ENCODE data around the gene ROBO4. TPM values are rescaled to one million over a fixed set of nuclear protein-coding genes. Genes with fewer than 3 reads are reported as not detected.

ROBO4 gene
- total RNA-seq, 1 donor from 2014 or later, result 27.6 TPM

- intact Hi-C loops (cut with micrococcal nuclease), result no loop called here
- ATAC-seq, result peak; percentile 8
- no peak for DNase-seq
Observed at GRCh38 chr11:124892750-124893454, 4.8 kb downstream of the ROBO4 start.

GRCh38 chr11:124892146-124892545 lies 5.5 kb downstream of the ROBO4 start:
- DNase-seq (no peak), ATAC-seq (peak; percentile 7)
- intact Hi-C loops (cut with micrococcal nuclease), result no loop called here

GRCh38 chr11:124891373-124891861 lies 6.2 kb downstream of the ROBO4 start:
- peak; percentile 68 for DNase-seq
- intact Hi-C loops (cut with micrococcal nuclease), result no loop called here
- peak; percentile 73 for ATAC-seq

- ATAC-seq (no peak), DNase-seq (no peak)
- intact Hi-C loops (cut with micrococcal nuclease), result no loop called here
Observed at GRCh38 chr11:124890683-124891372, 6.8 kb downstream of the ROBO4 start.

GRCh38 chr11:124890151-124890550 lies 7.5 kb downstream of the ROBO4 start:
- intact Hi-C loops (cut with micrococcal nuclease), result no loop called here
- no peak for ATAC-seq
- DNase-seq, result no peak

GRCh38 chr11:124889191-124890091 lies 8.2 kb downstream of the ROBO4 start:
- DNase-seq, result no peak
- intact Hi-C loops (cut with micrococcal nuclease), result no loop called here
- ATAC-seq, result no peak

- no peak for DNase-seq
- intact Hi-C loops (cut with micrococcal nuclease), result no loop called here
- no peak for ATAC-seq
Observed at GRCh38 chr11:124887667-124888013, 10.0 kb downstream of the ROBO4 start.

GRCh38 chr11:124886978-124887666 lies 10.5 kb downstream of the ROBO4 start:
- ATAC-seq, result no peak
- intact Hi-C loops (cut with micrococcal nuclease), result no loop called here
- no peak for DNase-seq

GRCh38 chr11:124886476-124886875 lies 11.2 kb downstream of the ROBO4 start:
- no peak for ATAC-seq
- intact Hi-C loops (cut with micrococcal nuclease), result no loop called here
- peak; percentile 30 for DNase-seq

- intact Hi-C loops (cut with micrococcal nuclease), result no loop called here
- peak; percentile 17 for DNase-seq
- no peak for ATAC-seq
Observed at GRCh38 chr11:124884869-124885479, 12.7 kb downstream of the ROBO4 start.

GRCh38 chr11:124884340-124884739 lies 13.3 kb downstream of the ROBO4 start:
- ATAC-seq, result no peak
- DNase-seq, result no peak
- intact Hi-C loops (cut with micrococcal nuclease), result no loop called here

GRCh38 chr11:124882339-124883071 lies 15.2 kb downstream of the ROBO4 start:
- DNase-seq (peak; percentile 40), ATAC-seq (peak; percentile 40)
- intact Hi-C loops (cut with micrococcal nuclease), result no loop called here

- ATAC-seq (no peak), DNase-seq (no peak)
- intact Hi-C loops (cut with micrococcal nuclease), result no loop called here
Observed at GRCh38 chr11:124880958-124881357, 16.7 kb downstream of the ROBO4 start.

- intact Hi-C loops (cut with micrococcal nuclease), result no loop called here
- peak; percentile 33 for DNase-seq
- no peak for ATAC-seq
Observed at GRCh38 chr11:124880290-124880611, 17.4 kb downstream of the ROBO4 start.

GRCh38 chr11:124879493-124880289 lies 18.0 kb downstream of the ROBO4 start:
- ATAC-seq, result no peak
- intact Hi-C loops (cut with micrococcal nuclease), result no loop called here
- peak; percentile 20 for DNase-seq

GRCh38 chr11:124878759-124879492 lies 18.7 kb downstream of the ROBO4 start:
- DNase-seq, result peak; percentile 15
- intact Hi-C loops (cut with micrococcal nuclease), result no loop called here
- ATAC-seq, result no peak

All from left ventricle myocardium superior (tissue), 1 donor.